ENCODE data around the gene ILK. TPM values are rescaled to one million over a fixed set of nuclear protein-coding genes. Genes with fewer than 3 reads are reported as not detected.

The ILK gene
- total and polyA plus RNA-seq, 3 donors from 2014 or later: 79.1 to 122 (median 109) TPM

- no peaks in the 10 kb centered on the region for H3K36me3 ChIP-seq (ENCODE audit: low read depth, missing control alignments)
- H3K4me1 ChIP-seq: peaks cover 7% of the 10 kb centered on the region
- peak overlapping the region in 1 of 2 donors; percentile 1 for H3K27ac ChIP-seq
- H3K4me3 ChIP-seq: no peak overlapping the region
- no peaks in the 10 kb centered on the region for H3K27me3 ChIP-seq
- no peaks in the 10 kb centered on the region for H3K9me3 ChIP-seq
- no peak for TF ChIP-seq POLR2A (IDR thresholded peaks at IDR 0.05)
- TF ChIP-seq, protein P1, sequence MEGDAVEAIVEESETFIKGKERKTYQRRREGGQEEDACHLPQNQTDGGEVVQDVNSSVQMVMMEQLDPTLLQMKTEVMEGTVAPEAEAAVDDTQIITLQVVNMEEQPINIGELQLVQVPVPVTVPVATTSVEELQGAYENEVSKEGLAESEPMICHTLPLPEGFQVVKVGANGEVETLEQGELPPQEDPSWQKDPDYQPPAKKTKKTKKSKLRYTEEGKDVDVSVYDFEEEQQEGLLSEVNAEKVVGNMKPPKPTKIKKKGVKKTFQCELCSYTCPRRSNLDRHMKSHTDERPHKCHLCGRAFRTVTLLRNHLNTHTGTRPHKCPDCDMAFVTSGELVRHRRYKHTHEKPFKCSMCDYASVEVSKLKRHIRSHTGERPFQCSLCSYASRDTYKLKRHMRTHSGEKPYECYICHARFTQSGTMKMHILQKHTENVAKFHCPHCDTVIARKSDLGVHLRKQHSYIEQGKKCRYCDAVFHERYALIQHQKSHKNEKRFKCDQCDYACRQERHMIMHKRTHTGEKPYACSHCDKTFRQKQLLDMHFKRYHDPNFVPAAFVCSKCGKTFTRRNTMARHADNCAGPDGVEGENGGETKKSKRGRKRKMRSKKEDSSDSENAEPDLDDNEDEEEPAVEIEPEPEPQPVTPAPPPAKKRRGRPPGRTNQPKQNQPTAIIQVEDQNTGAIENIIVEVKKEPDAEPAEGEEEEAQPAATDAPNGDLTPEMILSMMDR (IDR thresholded peaks at IDR 0.05): no peak
- no peak for DNase-seq
- WGBS, 2 donors: 56 to 63% methylated on average over 10 of the region's 10 CpGs
- intact Hi-C loops (cut with DNase I; ENCODE audit: low total_unique reads): no loop called here
Observed at GRCh38 chr11:6635082-6635932, 31.7 kb downstream of the ILK start.

GRCh38 chr11:6636480-6636879, 32.9 kb downstream of the ILK start:
- Histone ChIP-seq H3K27ac (no peak overlapping the region), H3K4me1 (peaks cover 7% of the 10 kb centered on the region), H3K36me3 (ENCODE audit: low read depth, missing control alignments) (no peaks in the 10 kb centered on the region), H3K9me3 (no peaks in the 10 kb centered on the region), H3K27me3 (no peaks in the 10 kb centered on the region), H3K4me3 (no peak overlapping the region)
- no peak for TF ChIP-seq POLR2A (IDR thresholded peaks at IDR 0.05)
- TF ChIP-seq, protein P1 (IDR thresholded peaks at IDR 0.05): no peak
- WGBS, 2 donors: 82 to 89% methylated on average over 3 of the region's 3 CpGs
- no peak for DNase-seq
- intact Hi-C loops (cut with DNase I; ENCODE audit: low total_unique reads): no loop called here

DNA sequence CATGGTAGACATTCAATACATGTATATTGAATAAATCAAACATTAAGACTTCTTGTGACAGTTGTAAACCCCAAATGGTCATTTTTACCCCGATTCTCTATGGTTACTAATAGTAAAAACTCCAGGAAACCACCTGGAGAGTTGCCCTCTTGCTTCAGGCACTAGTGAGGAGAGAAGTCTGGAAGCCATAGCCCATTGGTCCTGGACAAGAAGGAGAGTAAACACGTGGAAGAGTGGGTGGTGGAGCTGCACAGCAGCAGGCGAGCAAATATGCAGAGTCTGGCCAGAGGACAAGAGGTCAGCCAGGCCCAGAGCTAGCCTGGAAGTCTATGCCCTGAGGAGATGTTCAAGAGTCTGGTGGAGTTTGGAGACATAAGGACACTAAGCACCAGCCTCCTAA, 34.3 kb downstream of the ILK start:
- TF ChIP-seq, protein P1 (IDR thresholded peaks at IDR 0.05): no peak
- TF ChIP-seq POLR2A (IDR thresholded peaks at IDR 0.05): no peak
- peak; percentile 59 for DNase-seq
- peaks cover 7% of the 10 kb centered on the region for H3K4me1 ChIP-seq
- H3K27ac ChIP-seq: no peak overlapping the region
- no peak overlapping the region for H3K4me3 ChIP-seq
- H3K36me3 ChIP-seq (ENCODE audit: low read depth, missing control alignments): no peaks in the 10 kb centered on the region
- no peaks in the 10 kb centered on the region for H3K9me3 ChIP-seq
- intact Hi-C loops (cut with DNase I; ENCODE audit: low total_unique reads): no loop called here
- no peaks in the 10 kb centered on the region for H3K27me3 ChIP-seq
- WGBS, 2 donors: 28 to 56% methylated on average over 3 of the region's 3 CpGs

- Histone ChIP-seq H3K4me1 (peaks cover 7% of the 10 kb centered on the region), H3K27me3 (no peaks in the 10 kb centered on the region), H3K27ac (no peak overlapping the region), H3K36me3 (ENCODE audit: low read depth, missing control alignments) (no peaks in the 10 kb centered on the region), H3K9me3 (no peaks in the 10 kb centered on the region), H3K4me3 (no peak overlapping the region)
- no peak for TF ChIP-seq POLR2A (IDR thresholded peaks at IDR 0.05)
- TF ChIP-seq, protein P1 (IDR thresholded peaks at IDR 0.05): no peak
- DNase-seq: no peak
- 75 to 91% methylated on average over 4 of the region's 4 CpGs for WGBS, 2 donors
- intact Hi-C loops (cut with DNase I; ENCODE audit: low total_unique reads): no loop called here
Observed at GRCh38 chr11:6638429-6638828, 34.9 kb downstream of the ILK start.

Data from testis (tissue), 3 donors.